AG09309 (cell line): ENCODE measurements around the gene AATF.

Experiments used
- DNase-seq: peaks from one replicate; pipeline ENCODE4 v3.0.0-alpha.2; 2010; ENCODE audit warnings: low read depth
- H3K4me3 ChIP-seq: 2 replicates; pipeline ENCODE4 v1.5.1; 2011; ENCODE audit warnings: mild to moderate bottlenecking, low read depth, low read length, moderate library complexity; ENCODE audit not compliant: control insufficient read depth
- TF ChIP-seq, protein P1 (sequence below): IDR thresholded peaks from 2 replicates; pipeline ENCODE4 v1.5.1; 2011; ENCODE audit warnings: mild to moderate bottlenecking, low read depth, low read length, inconsistent platforms; ENCODE audit not compliant: insufficient read depth, control insufficient read depth; ENCODE audit errors: missing control alignments

The AATF gene, protein sequence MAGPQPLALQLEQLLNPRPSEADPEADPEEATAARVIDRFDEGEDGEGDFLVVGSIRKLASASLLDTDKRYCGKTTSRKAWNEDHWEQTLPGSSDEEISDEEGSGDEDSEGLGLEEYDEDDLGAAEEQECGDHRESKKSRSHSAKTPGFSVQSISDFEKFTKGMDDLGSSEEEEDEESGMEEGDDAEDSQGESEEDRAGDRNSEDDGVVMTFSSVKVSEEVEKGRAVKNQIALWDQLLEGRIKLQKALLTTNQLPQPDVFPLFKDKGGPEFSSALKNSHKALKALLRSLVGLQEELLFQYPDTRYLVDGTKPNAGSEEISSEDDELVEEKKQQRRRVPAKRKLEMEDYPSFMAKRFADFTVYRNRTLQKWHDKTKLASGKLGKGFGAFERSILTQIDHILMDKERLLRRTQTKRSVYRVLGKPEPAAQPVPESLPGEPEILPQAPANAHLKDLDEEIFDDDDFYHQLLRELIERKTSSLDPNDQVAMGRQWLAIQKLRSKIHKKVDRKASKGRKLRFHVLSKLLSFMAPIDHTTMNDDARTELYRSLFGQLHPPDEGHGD

DNA sequence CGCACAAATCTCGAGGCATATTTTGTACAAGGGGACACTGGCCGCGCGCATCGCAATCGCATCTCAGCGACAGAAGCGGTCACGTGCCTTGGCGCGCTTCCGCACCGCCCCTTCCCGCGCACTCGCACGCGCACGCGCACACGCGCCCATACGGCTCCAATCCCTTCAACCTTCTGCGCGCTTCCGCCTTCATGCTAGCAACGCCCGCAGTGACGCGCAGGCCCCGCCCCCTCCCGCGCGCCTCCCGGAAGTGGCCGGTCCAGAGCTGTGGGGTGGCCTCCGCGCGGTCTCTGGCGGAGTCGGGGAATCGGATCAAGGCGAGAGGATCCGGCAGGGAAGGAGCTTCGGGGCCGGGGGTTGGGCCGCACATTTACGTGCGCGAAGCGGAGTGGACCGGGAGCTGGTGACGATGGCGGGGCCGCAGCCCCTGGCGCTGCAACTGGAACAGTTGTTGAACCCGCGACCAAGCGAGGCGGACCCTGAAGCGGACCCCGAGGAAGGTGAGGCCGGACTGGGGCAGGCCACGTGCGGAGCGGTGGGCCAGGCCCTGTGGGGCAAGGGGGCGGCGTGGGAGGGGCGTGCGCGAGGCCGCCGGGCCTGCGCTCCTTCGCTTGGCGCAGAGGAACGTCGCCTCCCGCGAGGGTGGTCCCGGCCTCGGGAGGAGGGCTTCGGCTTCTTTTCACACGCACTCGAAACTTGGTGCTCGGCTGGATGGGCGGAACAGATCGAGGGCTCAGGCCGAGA is at the start of gene AATF:
AATF (plus strand) TSS at position 238 of the 744 bp plus-strand sequence; CDS start at position 410, 172 bp downstream.
- TF ChIP-seq, protein P1, sequence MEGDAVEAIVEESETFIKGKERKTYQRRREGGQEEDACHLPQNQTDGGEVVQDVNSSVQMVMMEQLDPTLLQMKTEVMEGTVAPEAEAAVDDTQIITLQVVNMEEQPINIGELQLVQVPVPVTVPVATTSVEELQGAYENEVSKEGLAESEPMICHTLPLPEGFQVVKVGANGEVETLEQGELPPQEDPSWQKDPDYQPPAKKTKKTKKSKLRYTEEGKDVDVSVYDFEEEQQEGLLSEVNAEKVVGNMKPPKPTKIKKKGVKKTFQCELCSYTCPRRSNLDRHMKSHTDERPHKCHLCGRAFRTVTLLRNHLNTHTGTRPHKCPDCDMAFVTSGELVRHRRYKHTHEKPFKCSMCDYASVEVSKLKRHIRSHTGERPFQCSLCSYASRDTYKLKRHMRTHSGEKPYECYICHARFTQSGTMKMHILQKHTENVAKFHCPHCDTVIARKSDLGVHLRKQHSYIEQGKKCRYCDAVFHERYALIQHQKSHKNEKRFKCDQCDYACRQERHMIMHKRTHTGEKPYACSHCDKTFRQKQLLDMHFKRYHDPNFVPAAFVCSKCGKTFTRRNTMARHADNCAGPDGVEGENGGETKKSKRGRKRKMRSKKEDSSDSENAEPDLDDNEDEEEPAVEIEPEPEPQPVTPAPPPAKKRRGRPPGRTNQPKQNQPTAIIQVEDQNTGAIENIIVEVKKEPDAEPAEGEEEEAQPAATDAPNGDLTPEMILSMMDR = no peak
- peak; percentile 66 for DNase-seq
- H3K4me3 ChIP-seq = peak within 1 kb of the TSS; percentile 65

DNA sequence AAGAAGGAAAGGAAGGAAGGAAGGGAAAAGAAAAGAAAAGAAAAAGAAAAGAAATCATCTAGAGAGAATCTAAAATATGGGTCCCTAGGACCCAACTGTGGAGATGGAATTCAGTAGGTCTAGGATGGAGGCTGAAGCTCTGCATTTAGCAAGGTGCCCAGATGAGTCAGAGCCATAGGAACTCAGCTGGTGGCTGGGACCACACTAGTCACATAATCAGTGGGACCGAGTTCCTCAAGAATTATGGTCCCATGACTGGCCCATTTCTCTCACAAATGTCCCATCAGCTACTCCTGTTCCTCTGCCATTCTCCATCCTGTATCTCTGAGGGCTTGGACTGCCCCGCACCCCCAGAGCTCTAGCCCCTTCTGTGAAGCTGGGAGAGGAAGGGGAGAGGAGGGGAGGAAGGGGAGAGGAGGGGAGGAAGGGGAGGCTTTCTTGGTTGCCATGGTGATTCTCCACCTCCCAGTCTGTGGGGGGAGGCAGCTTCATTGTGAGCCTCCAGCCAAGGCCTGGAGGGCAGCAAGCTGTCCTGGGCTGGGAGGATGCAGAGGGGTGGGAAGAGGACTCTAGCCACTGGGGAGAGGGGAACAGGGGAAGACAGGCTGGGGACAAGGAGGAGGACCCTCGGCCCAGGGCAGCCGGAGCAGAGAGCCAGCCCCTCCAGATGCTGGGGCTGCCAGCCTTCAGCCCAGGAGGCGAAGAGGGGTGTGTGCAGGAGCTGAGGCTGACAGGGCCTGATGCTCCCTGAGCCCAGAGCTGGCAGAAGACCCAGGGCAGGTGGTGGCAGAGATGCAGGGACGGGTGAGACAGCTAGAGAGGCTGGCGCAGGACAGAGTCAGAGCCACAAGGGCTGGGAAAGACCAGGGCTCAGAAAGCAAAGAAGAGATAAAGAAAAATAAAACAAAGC is 49.2 kb upstream of the AATF start:
- TF ChIP-seq, protein P1 = no peak
- H3K4me3 ChIP-seq = no peak overlapping the region
- DNase-seq = no peak

DNA sequence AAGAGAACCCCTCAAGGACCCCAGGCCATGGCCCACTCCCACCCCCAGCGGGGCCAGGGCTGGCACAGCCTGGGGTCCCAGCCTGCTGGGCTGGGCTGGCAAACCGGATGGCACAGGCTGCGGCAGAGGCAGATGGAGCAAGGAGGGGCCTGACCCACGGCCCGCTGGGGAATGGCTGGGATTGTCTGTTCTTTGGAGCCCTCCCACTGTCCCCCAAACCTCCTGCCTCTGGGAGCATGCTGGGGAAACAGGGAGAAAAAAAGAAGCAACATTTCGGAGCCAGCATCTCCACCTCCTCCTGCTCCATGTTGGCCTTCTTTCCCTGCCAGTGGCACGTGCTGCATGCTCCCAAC is 48.6 kb upstream of the AATF start:
- DNase-seq = no peak
- TF ChIP-seq, protein P1 = no peak
- no peak overlapping the region for H3K4me3 ChIP-seq

DNA sequence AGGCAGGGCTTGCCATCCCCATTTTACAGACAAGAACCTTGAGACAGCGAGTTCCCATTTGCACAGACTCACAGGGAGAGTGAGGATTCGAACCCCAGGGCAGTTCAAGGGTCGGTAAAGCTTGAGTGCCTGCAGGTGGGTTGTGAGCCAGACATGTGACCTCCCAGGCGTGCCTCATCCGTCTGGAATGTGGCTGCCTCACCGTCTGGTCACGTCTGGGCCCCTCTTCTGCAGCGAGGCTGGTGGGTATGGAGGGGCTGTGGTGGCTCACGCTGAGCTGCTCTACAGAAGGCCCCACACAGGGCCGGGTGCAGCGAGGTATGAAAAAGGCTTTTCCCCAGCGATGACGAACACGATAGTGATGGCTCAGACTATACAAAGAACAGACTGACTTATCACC is 47.2 kb upstream of the AATF start:
- TF ChIP-seq, protein P1 = no peak
- no peak for DNase-seq
- no peak overlapping the region for H3K4me3 ChIP-seq

DNA sequence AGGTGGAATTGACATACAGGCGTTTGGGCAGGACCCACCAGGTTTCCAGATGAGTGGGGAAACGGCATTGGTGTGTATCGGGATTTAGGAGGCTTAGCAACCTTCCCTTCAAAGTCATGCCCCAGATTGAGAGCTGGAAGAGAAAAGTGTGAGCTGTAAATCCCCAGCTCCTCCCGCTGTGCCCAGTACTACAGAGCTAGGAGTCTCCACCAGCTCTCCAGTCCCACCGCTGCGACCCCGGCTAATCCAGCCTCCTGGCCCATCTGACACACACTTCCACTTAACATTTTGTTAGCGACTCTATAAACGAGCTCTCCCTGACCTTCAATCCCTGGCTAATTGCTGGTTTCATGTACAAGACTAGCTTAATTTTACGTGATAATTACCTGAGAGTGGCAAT is 41.3 kb upstream of the AATF start:
- TF ChIP-seq, protein P1 = no peak
- DNase-seq = no peak
- H3K4me3 ChIP-seq = no peak overlapping the region

DNA sequence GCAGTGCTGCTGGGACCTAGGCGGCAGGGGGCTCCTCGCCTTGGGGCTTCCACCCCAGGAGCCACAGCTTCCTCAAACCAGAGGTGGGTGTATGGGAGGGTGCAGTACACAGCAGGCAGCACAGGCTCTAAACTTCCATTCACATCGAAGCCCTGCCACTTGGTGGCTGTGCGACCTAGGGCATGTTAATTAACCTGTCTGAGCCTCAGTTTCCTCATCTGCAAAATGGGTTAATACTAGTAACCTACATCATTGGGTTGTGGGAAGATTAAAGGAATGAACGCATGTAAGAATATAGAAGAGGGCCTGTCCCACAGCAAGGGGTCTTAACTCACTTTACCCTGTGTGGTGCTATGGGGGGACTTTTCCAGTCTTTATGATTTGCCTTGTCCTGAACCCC is 38.2 kb upstream of the AATF start:
- no peak for DNase-seq
- TF ChIP-seq, protein P1 = no peak
- H3K4me3 ChIP-seq = no peak overlapping the region
